Karpas-422 (cell line): ENCODE results near the gene STON1. TPM values are rescaled to one million over a fixed set of nuclear protein-coding genes. Genes with fewer than 3 reads are reported as not detected.

Experiments used
- DNase-seq: peaks from one replicate; pipeline ENCODE4 v3.0.0-alpha.2; 2015
- H2AFZ ChIP-seq: fragments of 200-600 bp; sonication (generic); 2 replicates; pipeline ENCODE4 v1.6.1; 2014; ENCODE audit warnings: antibody characterized with exemption, low read length, mixed read lengths
- H3K27ac ChIP-seq: fragments of 200-600 bp; sonication (generic); 2 replicates; pipeline ENCODE4 v1.5.1; 2014; ENCODE audit warnings: mild to moderate bottlenecking, low read length, moderate library complexity
- H3K27me3 ChIP-seq: fragments of 200-600 bp; sonication (generic); 2 replicates; pipeline ENCODE4 v1.6.1; 2014; ENCODE audit warnings: low read length, mixed read lengths
- H3K36me3 ChIP-seq: fragments of 200-600 bp; sonication (generic); 2 replicates; pipeline ENCODE4 v1.6.1; 2014; ENCODE audit warnings: low read length, mixed read lengths; ENCODE audit not compliant: insufficient read depth
- H3K4me1 ChIP-seq: fragments of 200-600 bp; sonication (generic); 2 replicates; pipeline ENCODE4 v1.6.1; 2014; ENCODE audit warnings: mild to moderate bottlenecking, low read length, mixed read lengths
- H3K4me2 ChIP-seq: fragments of 200-600 bp; sonication (generic); 2 replicates; pipeline ENCODE4 v1.6.1; 2014; ENCODE audit warnings: low read length, low read depth, mild to moderate bottlenecking; ENCODE audit not compliant: poor library complexity, severe bottlenecking
- H3K4me3 ChIP-seq: fragments of 200-600 bp; sonication (generic); 2 replicates; pipeline ENCODE4 v1.5.1; 2014; ENCODE audit warnings: mild to moderate bottlenecking, antibody characterized with exemption, low read length, mixed read lengths
- H3K79me2 ChIP-seq: fragments of 200-600 bp; sonication (generic); 2 replicates; pipeline ENCODE4 v1.6.1; 2014; ENCODE audit warnings: mild to moderate bottlenecking, low read length, mixed read lengths
- H3K9ac ChIP-seq: fragments of 200-600 bp; sonication (generic); 2 replicates; pipeline ENCODE4 v1.6.0; 2014; ENCODE audit warnings: low read length
- H3K9me2 ChIP-seq: fragments of 200-600 bp; sonication (generic), shearing (Covaris generic); replicated peaks from 2 replicates; pipeline ENCODE4 v1.6.0; 2014; ENCODE audit warnings: mild to moderate bottlenecking, low read length, moderate library complexity; ENCODE audit not compliant: insufficient read depth
- H3K9me3 ChIP-seq: fragments of 300-700, 200-600 bp; sonication (generic); 2 replicates; pipeline ENCODE4 v1.6.1; 2014; ENCODE audit warnings: low read length, mixed read lengths
- H4K20me1 ChIP-seq: fragments of 200-600 bp; sonication (generic); 2 replicates; pipeline ENCODE4 v1.6.1; 2014; ENCODE audit warnings: mild to moderate bottlenecking, antibody characterized with exemption, low read length, low read depth; ENCODE audit not compliant: insufficient read depth
- total RNA-seq: library from RNA; depleted of rRNA; stranded (reverse); fragments of >200 nt; shearing (Covaris generic); gene quantifications from 2 replicates; pipeline ENCODE4 v1.2.3, GENCODE V29; 2014; ENCODE audit warnings: low replicate concordance

STON1 gene
- total RNA-seq, 1 experiment from 2014 or later: 0.63 TPM

- Histone ChIP-seq H3K4me1 (no peaks in the 10 kb centered on the region), H3K4me2 (no peak overlapping the region), H2AFZ (no peak overlapping the region), H3K9me2 (no peaks in the 10 kb centered on the region), H3K4me3 (no peak overlapping the region), H3K9me3 (no peaks in the 10 kb centered on the region), H3K36me3 (peaks cover 34% of the 10 kb centered on the region), H3K27me3 (no peaks in the 10 kb centered on the region), H3K9ac (no peak overlapping the region), H3K27ac (no peak overlapping the region), H3K79me2 (no peaks in the 10 kb centered on the region), H4K20me1 (no peaks in the 10 kb centered on the region)
- no peak for DNase-seq
These were observed 25.2 kb upstream of the STON1 start for GRCh38 chr2:48504647-48505327.

GRCh38 chr2:48507111-48507510 lies 22.8 kb upstream of the STON1 start:
- Histone ChIP-seq H3K36me3 (peaks cover 42% of the 10 kb centered on the region), H3K9me2 (no peaks in the 10 kb centered on the region)

GRCh38 chr2:48508461-48509124 lies 21.4 kb upstream of the STON1 start:
- Histone ChIP-seq H2AFZ (no peak overlapping the region), H3K4me2 (no peak overlapping the region), H3K9ac (no peak overlapping the region), H3K27ac (no peak overlapping the region), H3K36me3 (peaks cover 52% of the 10 kb centered on the region), H3K4me3 (no peak overlapping the region), H3K9me2 (no peaks in the 10 kb centered on the region), H3K79me2 (no peaks in the 10 kb centered on the region), H3K9me3 (no peaks in the 10 kb centered on the region), H3K4me1 (no peaks in the 10 kb centered on the region), H3K27me3 (no peaks in the 10 kb centered on the region), H4K20me1 (no peaks in the 10 kb centered on the region)
- no peak for DNase-seq

More at GRCh38 chr2:48507111-48507510, 22.8 kb upstream of the STON1 start:
- Histone ChIP-seq H2AFZ (no peak overlapping the region), H3K4me1 (no peaks in the 10 kb centered on the region), H3K27me3 (no peaks in the 10 kb centered on the region), H3K27ac (no peak overlapping the region), H3K9me3 (no peaks in the 10 kb centered on the region), H3K4me3 (no peak overlapping the region), H4K20me1 (no peaks in the 10 kb centered on the region), H3K79me2 (no peaks in the 10 kb centered on the region), H3K4me2 (no peak overlapping the region), H3K9ac (no peak overlapping the region)
- DNase-seq: no peak

GRCh38 chr2:48510329-48510728 lies 19.6 kb upstream of the STON1 start:
- Histone ChIP-seq H3K9ac (no peak overlapping the region), H3K4me3 (no peak overlapping the region), H3K27ac (no peak overlapping the region), H3K36me3 (peaks cover 61% of the 10 kb centered on the region), H3K9me2 (no peaks in the 10 kb centered on the region), H2AFZ (no peak overlapping the region), H3K9me3 (no peaks in the 10 kb centered on the region), H4K20me1 (no peaks in the 10 kb centered on the region), H3K79me2 (no peaks in the 10 kb centered on the region), H3K27me3 (no peaks in the 10 kb centered on the region), H3K4me1 (no peaks in the 10 kb centered on the region), H3K4me2 (no peak overlapping the region)
- DNase-seq: no peak

- Histone ChIP-seq H3K4me3 (no peak overlapping the region), H4K20me1 (no peaks in the 10 kb centered on the region), H3K9me2 (no peaks in the 10 kb centered on the region), H3K4me2 (no peak overlapping the region), H3K4me1 (no peaks in the 10 kb centered on the region), H3K27ac (no peak overlapping the region), H3K9me3 (no peaks in the 10 kb centered on the region), H3K27me3 (no peaks in the 10 kb centered on the region), H3K36me3 (peaks cover 66% of the 10 kb centered on the region), H3K79me2 (no peaks in the 10 kb centered on the region), H3K9ac (no peak overlapping the region), H2AFZ (no peak overlapping the region)
- no peak for DNase-seq
These were observed 18.0 kb upstream of the STON1 start for GRCh38 chr2:48511849-48512470.

- H2AFZ ChIP-seq: no peak overlapping the region
- peaks cover 70% of the 10 kb centered on the region for H3K36me3 ChIP-seq
- DNase-seq: no peak
- no peak overlapping the region for H3K27ac ChIP-seq
- no peaks in the 10 kb centered on the region for H3K27me3 ChIP-seq
- no peak overlapping the region for H3K4me2 ChIP-seq
- no peaks in the 10 kb centered on the region for H3K9me2 ChIP-seq
- no peaks in the 10 kb centered on the region for H3K4me1 ChIP-seq
- no peak overlapping the region for H3K9ac ChIP-seq
- H3K79me2 ChIP-seq: no peaks in the 10 kb centered on the region
- no peaks in the 10 kb centered on the region for H3K9me3 ChIP-seq
- H3K4me3 ChIP-seq: no peak overlapping the region
- H4K20me1 ChIP-seq: no peaks in the 10 kb centered on the region
These were observed 17.4 kb upstream of the STON1 start for GRCh38 chr2:48512571-48512970.

GRCh38 chr2:48514348-48515003 lies 15.5 kb upstream of the STON1 start:
- H3K79me2 ChIP-seq: no peaks in the 10 kb centered on the region
- H3K9ac ChIP-seq: no peak overlapping the region
- H4K20me1 ChIP-seq: no peaks in the 10 kb centered on the region
- no peaks in the 10 kb centered on the region for H3K27me3 ChIP-seq
- H3K9me3 ChIP-seq: no peaks in the 10 kb centered on the region
- H3K4me3 ChIP-seq: no peak overlapping the region
- no peak overlapping the region for H3K27ac ChIP-seq
- H3K4me1 ChIP-seq: no peaks in the 10 kb centered on the region
- no peak overlapping the region for H3K4me2 ChIP-seq
- no peak for DNase-seq
- H2AFZ ChIP-seq: no peak overlapping the region
- H3K9me2 ChIP-seq: no peaks in the 10 kb centered on the region
- H3K36me3 ChIP-seq: peaks cover 67% of the 10 kb centered on the region

GRCh38 chr2:48515513-48515985 lies 14.4 kb upstream of the STON1 start:
- peaks cover 63% of the 10 kb centered on the region; the same call in 1 of the 2 replicates for H3K36me3 ChIP-seq
- no peak for DNase-seq
- no peak overlapping the region for H3K4me2 ChIP-seq
- no peak overlapping the region for H3K9ac ChIP-seq
- no peaks in the 10 kb centered on the region for H3K4me1 ChIP-seq
- no peaks in the 10 kb centered on the region for H3K79me2 ChIP-seq
- no peak overlapping the region for H3K4me3 ChIP-seq
- H3K9me3 ChIP-seq: no peaks in the 10 kb centered on the region
- no peaks in the 10 kb centered on the region for H3K9me2 ChIP-seq
- H3K27me3 ChIP-seq: no peaks in the 10 kb centered on the region
- H4K20me1 ChIP-seq: no peaks in the 10 kb centered on the region
- H3K27ac ChIP-seq: no peak overlapping the region
- H2AFZ ChIP-seq: no peak overlapping the region
